NCI-H460 (cell line): Measurements from ENCODE around the gene APP. TPM values are rescaled to one million over a fixed set of nuclear protein-coding genes. Genes with fewer than 3 reads are reported as not detected.
A peak's percentile ranks its signal among the peaks of the same experiment; 100 is the strongest.
"Not testable (repeated sequence)": the region's sequence is repeated elsewhere in the genome, so short reads cannot be mapped to it uniquely, and the experiment has no call there.

Experiments used
- DNase-seq: peaks from one replicate; pipeline ENCODE4 v3.0.0-alpha.2; 2016; ENCODE audit warnings: low read depth; ENCODE audit errors: extremely low read depth
- total RNA-seq: library from RNA; depleted of rRNA; stranded (reverse); fragments of >200 nt; shearing (Covaris generic); gene quantifications from 2 replicates; pipeline ENCODE4 v1.2.3, GENCODE V29; 2014

The APP gene
- total RNA-seq, 1 experiment from 2014 or later = 320 TPM

DNA sequence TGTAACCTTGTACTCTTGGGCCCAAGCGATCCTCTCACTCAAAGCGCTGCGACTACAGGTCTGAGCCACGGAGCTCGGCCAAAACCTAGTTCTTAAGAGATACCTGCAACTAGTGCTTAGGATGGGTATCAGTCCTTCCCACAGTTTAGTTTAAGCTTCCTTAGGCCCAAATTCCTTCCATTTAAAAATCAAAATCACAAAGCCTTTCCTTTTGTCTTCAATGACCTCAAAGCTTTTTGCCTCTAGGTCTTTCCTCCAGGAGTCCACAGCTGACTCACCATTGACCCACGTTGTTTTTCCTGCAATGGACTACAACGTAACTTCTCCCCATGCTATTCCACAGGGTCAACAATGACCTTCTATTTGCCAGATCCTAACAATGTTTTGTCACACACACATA lies 64.0 kb downstream of the APP start:
- no peak for DNase-seq

DNA sequence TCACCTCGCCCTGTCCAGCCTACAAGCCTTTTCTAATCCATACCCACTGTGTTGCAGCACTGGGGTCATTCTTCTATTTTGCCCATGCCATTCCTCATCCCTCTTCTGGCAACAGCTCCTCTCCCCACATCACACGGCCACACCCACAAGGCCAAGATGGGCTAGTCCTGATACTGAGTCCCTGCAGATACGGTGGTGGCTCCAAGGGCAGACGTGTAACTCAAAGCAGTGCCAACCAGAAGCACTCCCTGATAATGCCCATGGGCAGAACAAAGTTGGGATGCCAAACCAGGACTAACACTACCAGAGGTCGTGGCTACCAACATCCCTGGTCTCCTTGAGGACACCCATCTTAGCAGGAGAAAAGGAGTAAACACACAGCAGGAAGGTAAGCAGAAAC lies 64.8 kb downstream of the APP start:
- DNase-seq = no peak

DNA sequence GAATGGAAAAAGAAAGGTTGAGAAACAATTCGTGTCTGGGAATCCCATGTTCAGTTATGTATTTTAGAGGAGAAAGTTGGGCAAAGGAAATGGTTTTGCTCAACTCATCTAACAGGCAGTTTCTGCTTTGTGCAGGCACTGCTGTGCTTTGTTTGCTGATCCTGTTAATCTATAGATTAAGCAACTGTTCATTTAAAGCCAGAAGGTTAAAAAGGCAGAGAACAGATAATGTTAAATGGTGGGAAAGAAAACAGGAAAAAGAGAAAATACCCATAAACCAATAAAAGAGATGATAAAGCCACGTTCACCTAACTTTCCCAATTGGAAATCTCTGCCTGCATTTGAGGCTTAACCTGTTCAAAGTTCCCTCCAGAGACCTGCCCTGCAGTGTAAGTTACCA lies 70.0 kb downstream of the APP start:
- DNase-seq = no peak

DNA sequence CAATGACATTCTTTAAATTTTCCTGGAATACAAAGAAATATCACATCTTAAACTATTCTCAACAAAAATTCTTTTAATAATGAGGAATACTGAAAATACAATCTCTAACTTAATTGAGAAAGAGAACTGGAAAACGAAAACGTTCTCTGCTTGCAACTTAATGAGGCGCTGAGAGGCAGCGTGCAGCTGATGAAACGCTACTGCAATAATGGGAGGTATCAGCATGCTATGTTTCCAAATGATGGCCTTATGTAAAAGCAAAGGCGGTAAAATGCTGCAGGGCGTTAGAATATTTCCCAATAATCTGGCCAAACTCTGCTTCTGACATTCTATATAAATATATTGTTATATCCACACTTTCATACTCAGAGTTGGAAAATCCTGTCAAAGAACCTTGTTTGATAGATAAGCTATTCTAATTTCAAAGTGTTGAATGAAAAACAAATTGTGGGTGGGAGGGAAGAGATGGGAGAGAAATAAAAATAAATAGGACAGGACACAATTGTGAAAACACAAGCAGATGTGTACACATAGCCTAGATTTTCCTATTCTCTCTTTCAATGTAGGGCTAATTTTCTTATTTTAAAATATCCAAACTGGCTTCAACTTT lies 70.9 kb downstream of the APP start:
- DNase-seq = peak; percentile 37

DNA sequence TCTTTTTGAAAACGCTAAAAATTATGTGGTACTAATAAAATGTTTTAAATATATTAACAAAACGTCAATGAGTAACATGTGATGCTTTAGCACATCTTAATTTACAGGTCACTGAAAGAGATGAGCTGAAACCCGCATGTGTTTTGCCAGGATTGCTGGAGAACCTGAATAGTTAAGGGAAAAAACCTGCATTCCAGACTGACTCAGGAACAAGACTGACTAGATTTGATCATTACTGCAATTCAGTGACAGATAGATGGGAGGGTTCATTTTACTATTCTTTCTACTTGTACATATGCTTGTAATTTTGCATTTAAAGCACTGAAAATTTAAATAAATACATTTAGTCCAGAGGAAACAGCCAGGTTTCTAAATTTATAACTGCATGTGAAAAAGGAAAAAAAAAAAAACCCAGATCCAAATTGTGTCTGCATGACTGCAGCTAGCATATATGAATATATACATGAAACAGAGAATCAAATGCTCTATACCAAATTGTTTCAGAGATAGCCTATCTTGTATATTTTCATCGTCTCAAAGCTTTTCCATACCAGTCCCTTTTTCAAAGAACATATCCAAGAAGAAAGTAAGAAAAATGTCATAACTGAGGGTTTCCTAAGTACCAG lies 71.7 kb downstream of the APP start:
- no peak for DNase-seq

DNA sequence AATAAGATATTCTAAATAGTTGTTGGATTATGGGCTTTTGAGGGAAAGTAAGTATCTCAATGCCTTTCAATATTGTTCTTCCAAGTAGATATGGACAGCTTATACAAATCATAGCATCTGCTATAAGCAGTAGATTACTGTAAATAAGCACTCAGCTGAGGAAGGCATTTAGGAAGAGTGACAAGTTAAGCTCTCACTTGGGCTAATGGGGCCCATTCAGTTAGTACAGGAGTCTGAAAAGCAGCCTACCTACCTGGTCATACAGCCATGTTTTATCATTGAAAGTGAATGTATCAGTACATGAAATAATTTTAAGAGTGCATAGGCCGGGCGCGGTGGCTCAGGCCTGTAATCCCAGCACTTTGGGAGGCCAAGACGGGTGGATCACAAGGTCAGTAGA lies 73.1 kb downstream of the APP start:
- DNase-seq = no peak

DNA sequence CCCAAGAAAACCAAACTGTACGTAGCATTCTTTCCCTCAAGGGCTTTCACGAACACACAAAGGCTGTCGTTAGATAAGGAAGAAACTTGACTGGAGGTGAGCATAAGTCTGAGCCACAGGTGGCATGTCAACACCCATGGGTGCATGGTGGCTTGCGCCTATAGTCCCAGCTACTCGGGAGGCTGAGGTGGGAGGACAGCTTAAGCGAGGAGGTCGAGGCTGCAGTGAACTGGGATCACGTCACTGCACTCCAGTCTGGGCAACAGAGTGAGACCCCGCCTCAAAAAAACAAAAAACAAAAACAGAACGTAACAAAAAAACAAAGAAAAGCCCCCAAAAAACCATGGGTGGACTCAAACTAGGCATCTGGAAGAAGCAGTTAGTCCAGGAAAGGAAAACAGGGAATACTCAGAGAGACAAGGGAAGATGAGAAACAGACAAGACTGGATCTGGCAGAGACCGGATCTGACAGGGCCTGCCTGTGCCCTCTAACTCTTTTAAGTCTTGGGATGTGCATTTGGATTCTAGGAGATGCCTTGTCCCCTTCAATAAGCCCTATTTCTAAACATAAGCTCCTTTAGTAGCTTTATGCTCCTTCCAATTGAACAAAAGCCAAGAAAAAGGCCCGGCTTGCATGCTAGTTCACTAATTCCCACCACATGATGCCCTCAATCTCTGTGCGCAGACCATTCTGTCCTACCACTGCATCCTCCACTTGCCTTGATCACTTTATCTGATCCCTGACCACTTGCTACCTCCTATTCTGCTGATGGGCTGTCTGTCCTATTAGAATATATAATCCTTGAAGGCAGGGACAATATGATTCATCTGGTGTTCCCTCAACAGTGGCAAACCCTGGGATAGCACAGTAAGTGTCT lies 73.8 kb downstream of the APP start:
- DNase-seq = no peak

DNA sequence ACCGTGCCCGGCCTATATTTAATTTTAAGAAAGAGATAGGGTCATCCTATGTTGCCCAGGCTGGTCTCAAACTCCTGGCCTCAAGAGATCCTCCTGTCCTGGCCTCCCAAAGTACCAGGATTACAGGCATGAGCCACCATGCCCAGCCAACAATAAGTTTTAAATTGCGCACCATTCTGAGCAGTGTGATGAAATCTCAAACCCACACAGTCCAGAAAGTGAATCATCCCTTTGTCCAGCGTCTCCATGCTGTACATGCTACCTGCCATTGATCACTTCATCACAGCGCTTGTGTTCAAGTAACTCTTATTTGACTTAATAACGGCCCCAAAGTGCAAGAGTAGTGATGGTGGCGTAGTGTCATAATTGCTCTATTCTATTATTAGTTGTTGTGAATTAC lies 75.4 kb downstream of the APP start:
- DNase-seq = no peak

DNA sequence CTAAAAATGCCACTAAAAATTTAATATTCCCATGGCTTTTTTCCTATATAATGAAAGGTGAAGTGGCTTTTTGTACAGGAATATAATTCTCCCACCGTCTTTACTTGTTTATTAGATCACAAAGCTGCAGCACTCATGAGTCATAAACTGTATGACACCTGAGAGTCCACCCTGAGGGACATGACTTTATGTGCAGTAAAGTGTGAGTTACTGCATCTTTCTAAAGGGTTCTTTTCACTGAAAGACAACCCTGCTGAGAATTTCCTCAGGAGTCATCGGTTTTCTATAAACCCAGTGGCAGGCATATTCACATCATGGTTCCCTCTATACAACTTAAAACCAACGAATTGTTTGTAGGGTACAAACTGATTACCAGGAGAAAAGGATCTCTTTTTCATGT lies 77.4 kb downstream of the APP start:
- no peak for DNase-seq

DNA sequence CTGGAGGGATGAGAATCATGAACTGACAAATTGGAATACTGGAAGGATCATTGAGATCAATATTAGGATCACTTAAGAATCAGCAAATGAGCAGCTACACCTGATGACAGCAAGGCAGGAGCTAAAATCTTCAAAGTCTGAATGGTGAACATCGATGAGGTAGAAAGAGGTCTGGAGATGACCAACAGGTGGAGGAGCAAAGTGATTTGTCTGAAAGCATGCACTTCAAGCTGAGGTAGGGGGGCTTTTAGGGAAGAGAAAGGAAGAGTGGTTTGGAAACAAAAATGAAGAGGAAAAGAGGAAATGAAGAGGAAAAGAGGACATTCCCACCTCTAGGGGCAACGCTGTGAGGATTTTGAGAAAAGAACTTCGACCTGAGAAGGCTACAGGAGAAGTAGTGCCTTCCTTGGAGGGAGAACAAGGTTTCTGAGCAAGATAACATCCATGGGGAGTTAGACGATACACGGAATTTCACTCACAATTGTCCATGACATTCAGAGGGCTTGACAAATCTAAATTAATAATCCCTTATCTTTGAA lies 79.0 kb downstream of the APP start:
- DNase-seq = no peak

DNA sequence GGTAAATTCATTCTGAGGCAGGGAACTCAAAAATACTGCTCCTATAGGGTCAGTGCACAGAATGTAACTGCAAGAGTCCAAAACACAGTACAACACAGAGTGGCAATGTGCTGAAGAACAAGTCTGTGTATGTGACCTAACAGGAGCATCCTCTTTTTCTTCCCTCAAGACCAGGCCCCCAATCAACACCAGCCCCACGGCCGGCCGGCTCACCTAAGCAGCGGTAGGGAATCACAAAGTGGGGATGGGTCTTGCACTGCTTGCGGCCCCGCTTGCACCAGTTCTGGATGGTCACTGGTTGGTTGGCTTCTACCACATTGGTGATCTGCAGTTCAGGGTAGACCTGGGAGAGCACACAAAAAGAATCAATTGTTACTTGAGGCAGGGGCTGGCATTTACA lies 80.8 kb downstream of the APP start:
- DNase-seq = no peak

DNA sequence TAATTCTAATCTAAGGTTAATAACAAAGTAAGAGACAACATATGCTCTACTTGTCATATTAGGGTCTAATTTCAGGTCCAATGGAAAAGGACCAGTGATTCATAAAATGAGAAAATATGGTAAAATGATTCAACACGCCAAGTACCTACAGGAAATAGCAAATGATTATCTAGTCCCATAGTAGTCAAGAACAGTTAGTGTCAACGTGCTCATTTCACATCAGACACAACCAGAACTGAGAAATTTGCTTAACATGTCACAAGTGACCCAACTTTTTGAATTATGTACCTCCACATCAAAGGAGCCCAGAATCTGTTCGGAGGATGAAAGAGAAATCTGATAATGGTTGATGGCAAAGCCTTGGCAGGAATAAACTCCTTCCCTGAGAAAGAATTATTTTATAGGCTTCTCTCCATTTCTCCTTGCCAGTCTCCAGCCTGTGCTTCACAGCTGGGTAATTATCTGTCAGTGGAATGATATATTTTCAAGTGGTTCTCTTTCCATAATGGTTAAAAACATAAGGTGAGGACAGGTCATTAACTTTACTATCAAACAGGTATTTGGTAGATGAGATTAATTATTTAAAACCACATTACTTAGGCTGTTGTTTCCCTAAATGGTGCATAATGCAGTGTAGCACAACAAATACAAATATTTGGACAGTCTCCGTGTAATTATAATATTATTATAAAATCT lies 83.2 kb downstream of the APP start:
- no peak for DNase-seq

DNA sequence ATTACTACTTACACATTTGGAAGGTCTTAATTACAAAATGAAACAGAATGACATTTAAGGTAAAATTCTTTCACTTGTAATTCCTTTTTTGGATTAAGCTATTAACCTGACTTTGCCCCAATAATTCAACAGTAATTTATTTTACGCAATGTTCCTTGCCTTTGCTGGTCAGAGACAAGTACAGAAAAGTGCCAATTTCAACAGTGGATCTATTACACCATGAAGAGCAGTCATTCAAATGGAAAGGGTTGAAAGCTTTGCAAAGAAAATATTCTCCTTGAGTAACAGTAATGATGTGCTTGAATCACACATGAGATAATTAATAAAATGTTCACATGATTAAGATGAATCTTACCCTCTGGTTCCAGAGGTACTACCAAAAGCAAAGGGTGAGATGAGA lies 84.7 kb downstream of the APP start:
- DNase-seq = no peak

DNA sequence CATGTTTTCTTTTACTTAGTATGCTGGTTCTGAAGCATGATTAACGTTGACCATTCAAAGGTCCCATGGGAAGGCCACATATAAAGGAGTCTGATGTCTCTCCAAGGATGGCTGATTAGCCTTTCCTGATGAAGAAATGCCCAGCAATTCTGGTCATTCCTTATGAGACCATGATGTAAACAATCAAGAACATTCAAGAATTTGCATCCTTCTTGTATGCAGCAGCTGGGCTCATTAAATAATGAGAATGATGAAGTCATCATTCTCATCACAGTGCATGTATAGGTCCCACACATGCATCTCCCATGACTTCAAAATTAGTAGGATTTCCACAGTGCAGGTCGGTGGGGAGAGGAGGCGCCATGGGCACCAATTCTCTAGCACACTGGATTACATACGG lies 85.4 kb downstream of the APP start:
- no peak for DNase-seq

DNA sequence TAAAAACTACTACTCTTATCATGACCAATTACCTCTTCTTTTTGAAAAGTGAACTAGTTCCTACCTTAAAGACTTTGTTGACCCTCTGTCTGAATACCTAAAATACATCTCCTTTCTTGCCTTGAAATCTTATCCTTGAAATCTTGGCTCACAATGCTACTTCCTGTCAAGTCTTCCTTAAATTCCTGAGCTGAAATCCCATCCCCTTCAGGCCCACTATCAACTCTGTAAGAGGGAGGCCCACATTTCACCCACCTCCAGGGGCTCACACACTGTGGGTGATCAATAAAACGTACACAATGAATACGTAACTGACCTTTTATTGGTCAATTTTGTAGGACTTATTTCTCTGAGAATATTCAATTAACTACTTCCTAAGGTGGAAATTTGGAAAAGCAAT lies 88.0 kb downstream of the APP start:
- DNase-seq = no peak

DNA sequence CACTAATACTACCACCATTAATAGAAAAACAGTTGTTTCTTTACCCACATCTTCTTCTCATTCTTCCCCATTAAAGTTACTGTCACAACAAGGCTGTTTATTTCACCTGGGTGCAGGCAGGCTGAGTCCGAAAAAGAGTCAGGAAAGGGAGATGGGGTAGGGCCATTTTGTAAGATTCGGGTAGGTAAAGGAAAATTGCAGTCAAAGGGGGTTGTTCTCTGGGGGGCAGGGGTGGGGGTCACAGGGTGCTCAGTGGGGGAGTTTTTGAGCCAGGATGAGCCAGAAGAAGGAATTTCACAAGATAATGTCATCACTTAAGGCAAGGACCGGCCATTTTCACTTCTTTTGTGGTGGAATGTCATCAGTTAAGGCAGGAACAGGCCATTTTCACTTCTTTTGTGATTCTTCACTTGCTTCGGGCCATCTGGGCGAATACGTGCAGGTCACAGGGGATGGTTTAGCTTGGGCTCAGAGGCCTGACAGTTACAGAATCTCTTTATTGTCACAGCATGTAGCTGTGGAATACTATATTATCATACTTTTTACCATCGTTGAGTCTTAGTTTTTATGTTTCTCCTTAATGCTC lies 89.3 kb downstream of the APP start:
- not testable (repeated sequence) for DNase-seq

DNA sequence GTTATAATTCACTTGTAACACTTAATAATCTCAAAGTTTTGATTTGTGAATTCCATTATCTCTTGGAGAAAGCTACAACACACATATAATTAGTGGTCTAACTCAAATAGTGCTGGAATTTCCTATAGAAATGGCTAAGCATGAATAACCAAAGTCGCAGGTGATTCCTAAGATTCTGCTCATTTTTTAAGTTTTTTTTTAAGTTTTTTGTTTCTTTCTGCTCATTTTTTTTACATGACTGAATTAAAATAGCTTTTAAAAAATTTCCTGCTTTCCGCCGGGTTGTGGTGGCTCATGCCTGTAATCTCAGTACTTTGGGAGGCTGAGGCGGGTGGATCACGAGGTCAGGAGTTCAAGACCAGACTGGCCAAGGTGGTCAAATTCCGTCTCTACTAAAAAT lies 90.4 kb downstream of the APP start:
- no peak for DNase-seq

DNA sequence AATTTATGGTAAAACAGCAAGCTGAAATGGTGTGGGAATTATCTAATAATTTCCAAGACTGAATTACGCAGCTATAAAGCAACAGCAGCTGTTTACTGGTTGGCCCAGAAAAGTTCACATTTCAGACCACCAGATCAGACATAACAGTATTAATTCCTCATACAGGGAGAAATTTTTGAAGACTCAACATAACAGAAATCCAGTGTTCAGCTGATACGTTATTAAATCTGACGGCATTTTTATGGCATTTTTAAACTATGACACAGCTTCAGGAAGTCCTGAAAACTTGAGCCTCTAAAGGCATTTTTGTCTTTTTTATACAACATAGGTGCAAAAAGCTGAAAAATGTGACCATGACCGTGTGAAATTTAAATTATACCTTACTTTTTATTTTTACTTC lies 91.2 kb downstream of the APP start:
- no peak for DNase-seq

DNA sequence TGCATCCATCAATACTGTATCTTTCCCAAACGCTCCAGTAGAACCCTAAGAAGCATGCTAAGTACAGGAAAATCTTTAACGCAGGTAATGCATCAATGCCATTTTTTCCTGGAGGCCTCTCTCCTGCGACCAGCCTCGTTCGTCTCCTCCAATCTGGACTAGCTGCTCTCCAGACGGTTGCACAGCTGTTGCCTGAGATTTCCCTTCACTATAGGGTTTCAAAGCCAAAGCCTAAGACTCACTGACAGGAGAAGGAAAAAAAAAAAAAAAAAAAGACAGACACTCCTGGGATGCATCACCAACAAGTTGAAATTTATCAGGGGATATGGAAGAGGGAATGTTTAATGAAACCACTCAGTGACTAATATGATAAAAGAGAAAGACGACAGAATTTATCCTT lies 93.0 kb downstream of the APP start:
- no peak for DNase-seq

DNA sequence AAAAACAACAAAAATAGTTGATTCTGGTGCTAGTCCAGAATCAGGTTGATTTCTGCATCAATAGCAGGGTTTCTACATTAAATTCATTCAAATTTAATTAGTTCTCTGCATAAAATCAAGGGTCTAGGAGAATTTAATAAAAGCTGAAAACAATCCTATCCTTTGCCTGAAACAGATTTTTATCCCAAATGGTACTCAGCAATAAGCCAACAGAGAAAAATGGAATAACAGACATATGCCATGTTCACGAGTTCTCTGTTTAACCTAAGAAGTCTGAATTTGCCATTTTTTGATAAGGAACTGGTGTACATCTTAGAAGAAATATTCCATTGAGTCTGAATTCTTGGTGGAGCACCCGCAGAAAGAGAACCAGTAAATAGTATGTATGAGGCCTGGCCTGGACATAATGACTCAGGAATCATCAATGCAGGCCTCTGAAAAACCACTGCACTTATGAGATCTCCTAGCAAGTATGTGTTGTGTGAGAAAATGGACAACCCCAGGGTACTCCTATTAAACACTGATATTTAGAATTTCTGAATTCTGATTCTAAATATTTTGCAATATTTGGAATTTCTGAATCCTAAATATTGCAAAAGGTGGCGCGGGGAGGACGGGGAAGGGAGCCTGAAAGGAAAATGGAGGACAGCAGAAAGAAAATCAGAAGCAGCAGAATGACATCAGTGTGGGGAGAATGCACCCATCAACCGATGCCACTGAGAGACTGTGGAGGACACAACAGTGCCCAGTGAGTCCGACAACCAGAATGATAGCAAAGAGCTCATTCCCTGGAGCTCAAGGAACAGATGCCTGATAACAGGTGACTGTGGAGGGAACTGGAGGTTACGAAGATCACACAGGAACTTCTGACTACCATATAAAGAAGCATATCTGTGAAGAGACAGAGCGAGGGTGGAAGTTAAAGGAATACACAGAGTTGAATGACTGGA lies 97.6 kb downstream of the APP start:
- DNase-seq = no peak
